Dendritic cell treated with granulocyte-macrophage colony-stimulating factor and Interleukin-4, amounts not matched to agents 40 ng/mL and 50 ng/mL, for 4 days (primary cell): ENCODE results near the gene CYTH2.
"Not testable (repeated sequence)": the region's sequence is repeated elsewhere in the genome, so short reads cannot be mapped to it uniquely, and the experiment has no call there.

ENCODE experiments used
- H3K27ac Mint-ChIP-seq: one replicate; pipeline ENCODE4 v1.8.0; 2022; ENCODE audit warnings: mild to moderate bottlenecking, mixed read lengths
- H3K27me3 Mint-ChIP-seq: one replicate; pipeline ENCODE4 v1.8.0; 2022; ENCODE audit warnings: mild to moderate bottlenecking, mixed read lengths
- H3K36me3 Mint-ChIP-seq: one replicate; pipeline ENCODE4 v1.8.0; 2022; ENCODE audit warnings: low read depth, mixed read lengths
- H3K4me1 Mint-ChIP-seq: one replicate; pipeline ENCODE4 v1.8.0; 2022; ENCODE audit warnings: low read depth, mixed read lengths
- H3K4me3 Mint-ChIP-seq: one replicate; pipeline ENCODE4 v1.8.0; 2022; ENCODE audit warnings: mild to moderate bottlenecking, moderate library complexity, mixed read lengths
- H3K9me3 Mint-ChIP-seq: one replicate; pipeline ENCODE4 v1.8.0; 2022; ENCODE audit warnings: mixed read lengths
- intact Hi-C: fragments of 100-400 bp; cut with micrococcal nuclease; formaldehyde crosslinking; loops from one replicate; pipeline ENCODE4 v1.15.0; 2022

The CYTH2 gene

DNA sequence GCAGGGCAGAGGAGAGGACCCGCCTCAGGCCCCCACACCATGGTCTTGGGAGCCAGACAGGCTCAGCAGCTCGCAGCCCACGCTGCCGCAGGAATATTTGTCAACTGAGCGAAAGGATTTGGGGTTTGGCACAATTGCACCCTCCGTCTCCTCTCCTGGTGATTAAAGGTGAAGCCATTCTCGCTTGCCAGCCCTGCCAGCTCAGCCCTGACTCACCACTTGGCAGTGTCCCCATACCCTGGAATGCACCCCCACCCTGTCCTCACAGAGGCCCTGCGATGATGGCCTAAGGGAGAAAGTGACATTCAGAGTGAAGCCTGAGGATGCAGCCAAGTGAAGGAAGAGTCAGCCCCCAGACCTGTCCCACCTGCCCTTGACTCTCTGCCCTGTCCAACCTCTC, 18.8 kb downstream of the CYTH2 start:
- Mint-ChIP-seq H3K4me1 (peaks cover 23% of the 10 kb centered on the region), H3K27ac (no peak overlapping the region), H3K36me3 (no peaks in the 10 kb centered on the region), H3K4me3 (no peak overlapping the region), H3K27me3 (peaks cover 57% of the 10 kb centered on the region), H3K9me3 (no peaks in the 10 kb centered on the region)
- intact Hi-C loops, result no loop called here

DNA sequence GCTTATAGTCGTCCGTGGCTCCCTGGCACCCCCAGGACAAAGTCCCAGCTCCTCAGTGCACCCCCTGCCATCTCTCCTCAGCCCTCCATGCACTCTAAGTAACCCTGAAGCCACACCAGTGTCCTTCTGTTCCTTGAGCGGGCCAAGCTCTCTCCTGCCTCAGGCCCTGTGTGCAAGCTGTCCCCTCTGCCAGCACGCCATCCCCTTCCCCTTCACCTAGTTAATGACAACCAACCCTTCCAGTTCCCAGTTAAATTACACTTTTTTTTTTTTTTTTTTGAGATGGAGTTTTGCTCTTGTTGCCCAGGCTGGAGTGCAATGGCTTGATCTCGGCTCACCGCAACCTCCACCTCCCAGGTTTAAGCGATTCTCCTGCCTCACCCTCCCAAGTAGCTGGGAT, 19.3 kb downstream of the CYTH2 start:
- peaks cover 24% of the 10 kb centered on the region for H3K4me1 Mint-ChIP-seq
- intact Hi-C loops, H3K9me3 Mint-ChIP-seq, H3K4me3 Mint-ChIP-seq, H3K36me3 Mint-ChIP-seq, H3K27ac Mint-ChIP-seq: not testable (repeated sequence)
- H3K27me3 Mint-ChIP-seq, result peaks cover 56% of the 10 kb centered on the region

DNA sequence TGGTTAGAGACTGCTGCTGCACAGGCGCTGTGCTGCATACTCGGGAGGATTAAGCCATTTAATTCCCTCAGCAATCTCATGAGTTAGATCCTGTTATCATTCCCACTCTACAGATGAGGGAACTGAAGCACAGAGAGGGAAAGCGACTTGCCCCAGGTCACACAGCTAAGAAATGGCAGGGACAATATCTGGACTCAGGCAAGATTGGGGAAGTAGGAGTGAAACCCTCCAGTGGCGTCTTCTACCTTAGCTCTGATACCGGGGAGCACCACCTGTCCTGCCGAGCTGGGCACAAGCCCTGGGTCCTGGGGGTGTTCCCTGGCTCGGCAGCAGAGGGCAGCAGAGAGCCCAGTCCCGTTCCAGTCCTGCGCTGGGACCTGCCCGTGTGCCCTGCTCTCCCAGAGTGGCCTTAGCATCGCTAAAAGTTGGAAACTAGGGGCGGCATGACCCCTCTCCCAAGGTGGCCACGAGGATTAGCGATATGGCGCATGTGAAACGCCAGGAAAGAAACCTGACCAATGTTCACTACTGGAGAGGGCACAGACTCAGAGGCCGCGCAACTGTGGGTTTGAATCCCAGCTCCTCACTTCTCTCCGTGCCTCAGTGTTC, 20.5 kb downstream of the CYTH2 start:
- Mint-ChIP-seq H3K36me3 (no peaks in the 10 kb centered on the region), H3K4me3 (no peak overlapping the region)
- intact Hi-C loops, result loop anchor here (1.0 to 5.0 kb wide), 2 partner anchors 95 to 118 kb away; partner anchors contain the start of gene SPACA4

DNA sequence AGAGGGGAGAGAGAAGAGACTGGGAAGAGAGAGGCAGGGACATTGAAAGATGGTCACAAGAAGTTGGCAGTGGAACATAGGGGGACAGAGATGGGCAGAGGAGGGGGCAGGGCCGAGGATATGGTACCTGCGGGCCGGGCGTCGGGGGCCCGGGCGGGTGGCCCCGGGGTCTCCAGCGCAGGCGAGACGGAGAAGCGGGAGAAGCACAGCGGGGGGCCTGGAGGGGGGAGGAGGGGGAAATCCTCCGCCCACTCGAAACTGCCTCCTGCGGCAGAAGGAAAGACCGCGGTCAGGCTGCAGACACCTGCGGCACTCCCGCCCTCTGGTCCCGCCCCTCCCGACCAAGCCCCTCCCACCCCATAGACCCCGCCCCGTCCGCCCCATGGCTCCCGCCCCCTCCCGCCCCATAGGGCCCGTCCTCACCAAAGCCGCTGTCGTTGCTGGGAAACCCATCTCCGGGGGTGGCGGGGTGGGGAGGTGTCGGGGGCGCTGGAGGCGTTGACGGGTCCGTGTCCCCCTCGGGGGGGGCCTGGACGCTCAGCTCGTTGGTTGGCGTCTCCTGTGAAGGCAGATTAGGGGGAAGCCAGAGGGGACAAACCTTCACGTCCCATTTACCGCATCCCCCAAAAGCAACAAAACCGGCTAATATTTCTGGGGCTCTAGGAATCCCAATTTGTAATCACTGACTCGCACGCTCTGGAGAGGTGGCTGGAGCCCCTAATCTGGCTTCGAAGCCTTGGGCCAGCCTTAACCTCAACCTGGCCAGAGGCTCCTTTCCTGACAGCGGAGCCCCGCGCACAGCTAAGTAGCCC, 22.0 kb downstream of the CYTH2 start:
- Mint-ChIP-seq H3K4me1 (peaks cover 45% of the 10 kb centered on the region), H3K27me3 (peaks cover 60% of the 10 kb centered on the region), H3K36me3 (no peaks in the 10 kb centered on the region), H3K27ac (peak overlapping the region; percentile 90), H3K9me3 (no peaks in the 10 kb centered on the region), H3K4me3 (peak overlapping the region; percentile 17)
- intact Hi-C loops, result loop anchor here (5.0 kb wide), 1 partner anchor 116 kb away; the partner anchor contains the start of gene SPACA4

More for the DNA sequence above, 20.5 kb downstream of the CYTH2 start:
- H3K9me3 Mint-ChIP-seq, result no peaks in the 10 kb centered on the region
- H3K27me3 Mint-ChIP-seq, result peaks cover 57% of the 10 kb centered on the region
- peaks cover 31% of the 10 kb centered on the region for H3K4me1 Mint-ChIP-seq
- no peak overlapping the region for H3K27ac Mint-ChIP-seq

DNA sequence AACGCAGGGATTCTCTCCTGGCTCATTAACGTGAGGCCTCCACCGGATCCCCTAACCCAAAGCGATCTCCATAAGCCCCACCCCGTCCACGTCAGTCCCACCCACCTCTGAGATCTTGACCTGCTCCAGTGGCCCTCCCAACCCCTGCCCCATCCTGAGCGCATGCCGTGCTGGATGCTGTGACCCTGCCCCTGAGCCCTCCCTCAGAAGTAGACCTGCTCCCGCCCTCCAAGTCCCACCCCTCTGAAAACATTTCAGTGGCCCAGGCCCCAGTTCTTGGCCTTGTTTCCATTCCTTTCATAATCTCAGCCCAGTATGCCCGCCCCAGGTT, 22.6 kb downstream of the CYTH2 start:
- peak overlapping the region; percentile 90 for H3K27ac Mint-ChIP-seq
- peaks cover 59% of the 10 kb centered on the region for H3K27me3 Mint-ChIP-seq
- no peaks in the 10 kb centered on the region for H3K36me3 Mint-ChIP-seq
- peak overlapping the region; percentile 17 for H3K4me3 Mint-ChIP-seq
- intact Hi-C loops, result loop anchor here (1.0 to 5.0 kb wide), 2 partner anchors 22 to 116 kb away; partner anchors contain the start of genes CYTH2 and SPACA4
- H3K4me1 Mint-ChIP-seq, result peaks cover 45% of the 10 kb centered on the region
- no peaks in the 10 kb centered on the region for H3K9me3 Mint-ChIP-seq

DNA sequence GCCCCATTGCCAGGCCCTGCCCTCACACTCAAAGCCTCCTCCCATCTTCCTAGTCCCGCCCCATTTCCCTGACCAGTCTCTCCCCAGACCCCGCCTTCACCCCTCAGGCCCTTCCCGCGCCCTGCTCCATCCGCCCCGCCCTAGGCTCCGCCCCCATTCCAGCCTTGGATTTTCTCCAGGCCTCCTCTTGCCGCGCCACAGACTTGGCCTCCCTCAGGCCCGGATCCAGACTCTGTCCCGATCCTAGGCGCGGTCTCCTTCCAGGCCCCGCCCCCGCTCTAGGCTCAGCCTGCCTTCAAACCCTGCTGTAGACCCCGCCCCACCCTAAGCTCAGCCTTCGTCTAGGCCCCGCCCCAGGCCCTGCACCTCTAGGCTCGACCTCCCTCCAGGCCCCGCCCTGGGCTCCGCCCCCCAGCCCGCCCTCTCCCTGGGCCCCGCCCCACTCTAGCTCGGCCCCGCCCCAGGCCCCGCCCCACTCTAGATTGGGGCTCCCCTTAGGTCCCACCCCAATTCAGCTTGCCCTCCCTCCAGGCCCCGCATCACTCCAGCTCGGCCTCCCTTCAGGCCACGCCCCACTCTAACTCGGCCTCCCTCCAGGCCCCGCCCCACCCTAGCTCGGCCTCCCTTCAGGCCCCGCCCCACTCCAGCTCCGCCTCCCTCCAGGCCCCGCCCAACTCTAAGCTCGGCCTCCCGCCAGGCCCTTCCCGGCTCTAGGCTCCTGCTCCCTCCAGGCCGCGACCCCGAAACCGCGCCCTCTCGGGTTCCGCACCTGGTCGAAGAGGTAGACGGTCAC, 24.0 kb downstream of the CYTH2 start:
- no peaks in the 10 kb centered on the region for H3K36me3 Mint-ChIP-seq

DNA sequence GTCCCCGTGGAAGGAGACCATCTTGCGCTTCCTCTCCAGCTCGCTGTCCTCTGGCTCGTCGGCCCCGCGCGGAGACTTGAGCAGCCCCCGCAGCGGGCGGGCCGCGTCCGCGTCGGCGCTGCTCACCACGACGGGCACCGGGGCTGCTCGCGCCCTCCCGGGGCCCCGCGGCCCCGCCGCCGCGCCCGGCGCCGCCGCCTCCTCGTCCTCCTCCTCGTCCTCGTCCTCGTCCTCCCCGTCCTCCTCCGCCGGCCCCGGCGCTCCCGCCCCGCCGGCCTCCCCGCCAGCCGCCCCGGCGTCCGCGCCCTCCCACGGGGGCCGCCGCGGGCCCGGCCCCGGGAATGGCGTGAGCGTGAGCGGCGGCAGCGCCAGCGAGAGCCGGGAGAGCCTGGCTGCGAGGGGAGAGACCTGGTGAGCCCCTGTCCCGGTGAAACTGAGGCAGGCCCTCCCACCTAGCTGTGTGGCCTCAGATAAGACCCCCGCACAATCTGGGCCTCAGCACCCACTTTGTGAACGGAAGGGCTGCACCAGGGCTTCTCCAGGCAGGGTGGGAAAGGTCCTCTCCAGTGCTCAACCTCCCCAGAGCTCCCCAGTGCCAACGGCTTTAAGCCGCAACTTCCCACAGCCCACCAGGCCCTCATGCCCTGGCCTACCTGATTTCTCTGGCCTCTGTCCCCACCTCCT, 24.7 kb downstream of the CYTH2 start:
- Mint-ChIP-seq H3K9me3 (no peaks in the 10 kb centered on the region), H3K27me3 (peaks cover 61% of the 10 kb centered on the region), H3K27ac (peak overlapping the region; percentile 90), H3K4me1 (peaks cover 51% of the 10 kb centered on the region), H3K36me3 (no peaks in the 10 kb centered on the region), H3K4me3 (peak overlapping the region; percentile 80)
- intact Hi-C loops, result loop anchor here (5.0 kb wide), 1 partner anchor 113 kb away; the partner anchor contains the start of gene SPACA4

More for the DNA sequence above, 24.0 kb downstream of the CYTH2 start:
- H3K4me3 Mint-ChIP-seq, result peak overlapping the region; percentile 82
- peak overlapping the region; percentile 90 for H3K27ac Mint-ChIP-seq
- peaks cover 49% of the 10 kb centered on the region for H3K4me1 Mint-ChIP-seq
- H3K9me3 Mint-ChIP-seq, result no peaks in the 10 kb centered on the region
- intact Hi-C loops, result loop anchor here (1.0 to 5.0 kb wide), 2 partner anchors 24 to 114 kb away; partner anchors contain the start of genes CYTH2 and SPACA4
- H3K27me3 Mint-ChIP-seq, result peaks cover 65% of the 10 kb centered on the region

DNA sequence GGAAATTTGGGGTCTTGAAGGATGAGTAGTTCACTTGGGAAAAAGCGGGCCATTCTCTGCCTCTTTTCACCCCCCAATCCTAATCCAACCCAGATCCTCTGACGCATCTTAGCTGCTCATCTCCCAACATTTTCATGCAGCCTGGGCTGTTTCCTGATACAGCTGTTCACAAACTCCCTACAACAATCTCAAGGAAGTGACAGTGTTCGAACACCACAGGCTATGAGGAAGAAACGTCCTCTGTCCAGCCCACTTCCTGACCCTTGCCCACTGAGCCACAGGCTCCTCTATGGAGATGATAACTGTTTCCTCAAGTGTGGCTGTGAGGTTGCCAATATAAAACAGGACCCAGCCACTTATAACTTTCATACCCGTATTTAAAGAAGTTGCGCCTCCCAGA, 26.2 kb downstream of the CYTH2 start:
- H3K4me1 Mint-ChIP-seq, result peaks cover 54% of the 10 kb centered on the region
- H3K27me3 Mint-ChIP-seq, result peaks cover 66% of the 10 kb centered on the region
- peak overlapping the region; percentile 90 for H3K27ac Mint-ChIP-seq
- no peaks in the 10 kb centered on the region for H3K9me3 Mint-ChIP-seq
- intact Hi-C loops, result no loop called here
- H3K4me3 Mint-ChIP-seq, result peak overlapping the region; percentile 31
- H3K36me3 Mint-ChIP-seq, result no peaks in the 10 kb centered on the region

DNA sequence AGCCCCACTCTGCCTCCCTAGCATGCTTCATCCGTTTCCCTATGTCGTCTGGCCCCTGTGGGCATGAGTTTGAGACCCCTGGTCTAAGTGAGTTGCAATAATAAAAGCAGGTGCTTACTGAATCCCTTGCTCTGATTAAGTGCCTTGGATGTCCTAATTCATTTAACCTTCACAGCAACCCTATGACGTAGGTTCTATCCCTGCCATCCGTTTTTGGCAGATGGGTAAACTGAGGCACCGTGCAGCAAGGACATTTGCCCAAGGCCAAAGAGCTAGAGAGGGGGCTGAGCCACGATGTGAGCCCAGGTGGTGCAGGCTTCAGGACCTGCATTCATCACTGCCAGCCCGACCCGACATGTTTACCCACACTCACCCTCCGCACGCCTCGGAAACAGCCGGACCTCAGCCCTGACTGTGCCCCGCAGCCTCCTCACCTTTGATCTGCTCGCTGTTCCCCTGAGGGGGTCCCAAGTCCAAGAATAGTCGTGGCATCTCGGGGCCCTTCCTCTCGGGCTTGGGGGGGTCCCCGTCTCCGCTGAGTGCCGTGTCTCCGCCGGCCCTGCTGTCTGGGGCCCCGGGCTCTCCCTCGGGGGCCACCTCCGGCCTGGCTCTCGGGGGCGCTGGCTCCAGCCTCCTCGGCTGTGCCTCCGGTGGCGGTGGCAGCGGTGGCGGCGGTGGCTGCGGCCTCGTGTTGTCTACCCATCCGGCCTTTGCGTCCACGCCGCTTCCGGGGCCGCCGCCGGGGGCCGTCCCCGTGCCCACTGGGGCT, 28.0 kb downstream of the CYTH2 start:
- intact Hi-C loops, result no loop called here
- H3K27me3 Mint-ChIP-seq, result peaks cover 66% of the 10 kb centered on the region
- peaks cover 52% of the 10 kb centered on the region for H3K4me1 Mint-ChIP-seq
- no peaks in the 10 kb centered on the region for H3K36me3 Mint-ChIP-seq
- H3K27ac Mint-ChIP-seq, result no peak overlapping the region
- no peaks in the 10 kb centered on the region for H3K9me3 Mint-ChIP-seq
- no peak overlapping the region for H3K4me3 Mint-ChIP-seq

DNA sequence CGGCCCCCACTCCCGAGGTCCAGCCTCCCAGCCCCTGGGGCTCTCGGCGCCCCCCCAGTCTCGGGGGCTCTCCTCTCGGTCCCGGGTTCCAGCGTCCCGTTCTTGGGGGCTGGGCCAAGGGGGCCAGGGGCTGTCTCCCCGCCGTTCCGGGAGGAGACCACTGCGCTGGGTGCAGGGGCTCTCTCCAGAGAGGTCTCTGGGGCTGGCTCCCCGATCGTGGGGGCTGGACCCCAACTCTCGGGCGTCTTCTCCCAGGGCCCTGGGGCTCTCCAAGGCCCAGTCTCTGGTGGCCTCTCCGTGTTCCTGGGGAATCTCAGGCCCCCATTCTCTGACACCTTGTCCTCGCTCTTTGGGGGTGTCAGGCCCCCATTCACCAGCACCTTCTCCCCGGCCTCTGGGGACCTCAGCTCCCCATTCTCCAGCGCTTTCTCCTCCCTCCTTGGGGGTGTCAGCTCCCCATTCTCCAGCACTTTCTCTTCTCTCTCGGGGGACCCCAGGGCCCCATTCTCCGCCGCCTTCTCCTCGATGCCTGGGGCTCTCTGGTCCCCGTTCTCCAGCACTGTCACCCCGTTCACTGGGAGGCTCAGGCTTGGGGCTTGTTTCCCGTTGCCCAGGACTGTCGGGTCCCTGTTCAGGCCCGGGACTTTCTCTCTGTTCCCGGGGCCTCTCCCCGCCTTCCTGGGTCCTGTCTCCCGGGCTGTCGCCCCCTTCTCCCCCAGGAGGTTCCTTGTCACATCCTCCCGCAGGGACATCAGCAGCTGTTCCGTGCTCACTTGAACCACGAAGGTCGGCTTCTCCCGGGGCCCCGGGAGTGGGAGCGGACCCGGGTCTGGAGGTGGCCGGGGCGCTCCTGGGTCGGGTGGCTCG, 28.8 kb downstream of the CYTH2 start:
- Mint-ChIP-seq H3K36me3 (no peaks in the 10 kb centered on the region), H3K4me3 (no peak overlapping the region), H3K27me3 (peaks cover 61% of the 10 kb centered on the region), H3K27ac (no peak overlapping the region), H3K9me3 (no peaks in the 10 kb centered on the region), H3K4me1 (peaks cover 44% of the 10 kb centered on the region)
- intact Hi-C loops, result no loop called here

DNA sequence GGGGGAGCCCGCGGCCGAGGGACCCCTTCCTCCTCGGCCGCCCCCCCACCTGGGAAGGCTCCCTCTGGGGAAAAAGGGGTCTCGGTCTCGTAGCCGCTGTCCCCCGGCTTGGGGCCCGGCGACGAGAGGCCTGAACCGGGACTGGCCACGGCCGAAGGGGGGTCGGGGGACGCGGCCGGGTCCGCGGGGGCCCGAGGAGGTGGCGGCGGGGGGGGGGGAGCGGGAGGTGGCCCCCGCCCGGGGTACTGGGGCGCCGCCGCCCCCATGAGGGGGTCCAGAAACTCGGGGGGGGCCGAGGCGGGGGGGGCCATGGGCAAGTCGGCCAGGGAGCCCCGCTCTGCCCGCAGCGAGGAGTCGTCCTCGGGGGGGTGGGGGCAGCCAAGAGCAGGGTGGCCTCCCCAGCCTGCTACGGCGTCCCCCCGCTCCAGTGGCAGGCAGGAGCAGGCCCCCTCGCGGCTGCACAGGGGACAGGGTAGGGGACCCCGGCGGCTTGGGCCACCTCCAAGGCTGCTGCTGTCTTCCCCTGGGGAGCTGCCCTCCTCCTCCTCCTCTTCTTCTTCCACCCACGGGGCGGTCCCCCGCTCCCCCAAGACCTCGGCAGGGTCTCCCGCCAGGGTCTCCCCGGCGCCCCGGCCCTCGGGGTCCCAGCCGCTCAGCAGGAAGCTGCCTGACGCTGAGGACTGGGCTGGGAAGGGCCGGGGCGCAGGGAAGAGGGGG, 29.6 kb downstream of the CYTH2 start:
- Mint-ChIP-seq H3K36me3 (no peaks in the 10 kb centered on the region), H3K27me3 (peaks cover 65% of the 10 kb centered on the region), H3K9me3 (no peaks in the 10 kb centered on the region), H3K4me1 (peaks cover 50% of the 10 kb centered on the region), H3K27ac (no peak overlapping the region), H3K4me3 (no peak overlapping the region)
- intact Hi-C loops, result no loop called here
